ENCODE measurements around the gene MSRB3.
"Not testable (repeated sequence)": the region's sequence is repeated elsewhere in the genome, so short reads cannot be mapped to it uniquely, and the experiment has no call there.

The MSRB3 gene

GRCh38 chr12:65292241-65292640 is 13.8 kb downstream of the MSRB3 start:
- no peak for DNase-seq

DNA sequence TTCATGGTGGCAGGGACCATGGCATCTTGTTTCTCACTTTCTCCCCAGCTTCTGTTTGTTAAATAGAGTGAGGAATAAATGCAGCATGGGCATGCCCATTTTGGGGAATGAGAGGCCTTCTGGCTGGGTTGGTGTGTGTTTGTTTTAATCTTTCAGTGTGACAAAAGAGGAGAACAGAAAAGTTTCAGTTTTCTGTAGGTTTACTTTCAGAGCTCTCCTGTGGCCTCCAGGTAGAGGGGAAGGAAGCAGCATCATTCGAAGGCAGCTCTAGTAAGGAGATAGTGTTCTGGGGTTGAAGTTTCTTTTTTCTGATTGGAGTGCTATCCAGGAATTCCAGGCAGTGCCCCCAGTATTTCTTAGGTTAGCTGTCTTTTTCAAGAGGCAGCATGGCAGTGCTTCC is 15.3 kb downstream of the MSRB3 start:
- DNase-seq, result no peak

GRCh38 chr12:65294641-65295262 is 16.3 kb downstream of the MSRB3 start:
- DNase-seq, result no peak

DNA sequence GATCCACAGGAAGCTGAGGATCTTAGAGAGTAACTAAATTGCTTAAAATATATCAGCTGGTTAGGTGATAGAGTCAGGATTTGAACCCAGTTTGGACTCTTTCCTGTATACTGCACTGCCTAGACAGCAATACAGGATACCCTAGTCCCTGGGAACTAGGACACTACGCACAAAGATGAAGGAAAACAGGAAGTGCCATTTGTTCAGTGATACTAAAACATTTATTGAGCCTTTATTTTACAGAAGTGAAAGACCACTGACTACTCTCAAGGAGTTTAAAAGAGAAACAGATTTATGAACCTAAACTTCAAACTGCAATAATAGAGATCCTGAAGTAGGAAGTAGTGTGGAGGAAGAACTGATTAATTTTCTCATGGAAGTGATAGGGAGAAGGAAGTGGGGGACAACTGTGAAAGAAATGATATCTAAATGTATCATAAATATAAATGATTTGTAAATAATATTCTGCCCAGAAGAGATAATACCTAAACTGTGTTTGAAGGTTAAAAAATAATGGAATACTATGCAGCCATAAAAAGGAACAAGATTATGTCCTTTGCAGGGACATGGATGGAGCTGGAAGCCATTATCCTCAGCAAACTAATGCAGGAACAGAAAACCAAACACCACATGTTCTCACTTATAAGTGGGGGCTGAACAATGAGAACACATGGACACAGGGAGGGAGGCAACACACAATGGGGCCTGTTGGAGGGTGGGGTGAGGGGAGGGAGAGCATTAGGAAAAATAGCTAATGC is 18.2 kb downstream of the MSRB3 start:
- no peak for DNase-seq

DNA sequence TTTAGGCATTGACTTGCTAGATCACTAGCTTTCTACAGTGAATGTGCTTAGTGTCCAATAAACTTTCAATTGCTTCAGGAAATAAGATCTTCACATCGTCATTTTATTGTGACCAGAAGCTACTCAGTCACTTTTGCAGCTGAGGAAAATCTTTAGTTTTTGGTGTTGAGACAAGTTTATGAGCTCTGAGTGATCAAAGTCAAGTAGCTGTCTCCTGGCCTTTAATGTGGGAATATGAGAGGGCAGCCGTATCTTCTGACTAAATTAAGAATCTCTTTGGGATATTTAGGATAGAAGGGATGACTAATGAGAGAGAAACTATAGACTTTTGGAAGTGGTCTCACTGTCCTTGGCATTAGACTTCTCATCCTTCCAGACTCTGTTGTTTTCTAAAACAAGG is 21.6 kb downstream of the MSRB3 start:
- DNase-seq, result no peak

DNA sequence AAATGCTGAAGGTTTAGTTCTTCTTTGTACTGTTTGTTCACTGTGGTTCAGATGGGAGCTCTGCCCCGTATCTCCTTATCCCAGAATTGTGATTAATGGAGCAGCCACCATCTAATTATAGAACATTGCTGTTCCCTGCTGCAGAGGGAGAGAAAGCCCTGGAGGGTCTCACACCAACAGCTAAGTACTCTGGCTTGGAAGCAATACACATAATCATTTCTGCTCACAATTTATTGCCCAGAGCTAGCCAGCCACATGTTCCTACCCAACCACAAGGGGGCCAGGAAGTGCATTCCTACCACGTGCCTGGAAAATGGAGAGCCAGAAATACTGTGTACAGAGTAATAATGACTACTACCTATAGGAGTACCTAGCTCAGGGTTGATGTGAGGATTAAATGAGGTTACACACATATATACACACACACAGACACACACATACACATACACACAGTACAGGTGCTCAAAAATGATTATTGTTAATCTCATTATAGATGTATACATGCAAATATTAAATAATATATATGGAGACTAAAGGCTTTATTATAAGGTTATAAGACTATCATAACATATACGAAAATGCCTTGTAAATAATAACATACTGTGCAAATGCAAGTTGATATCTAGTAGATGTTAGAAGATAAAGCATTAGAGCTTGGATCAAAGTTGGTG is 22.3 kb downstream of the MSRB3 start:
- DNase-seq, result no peak

GRCh38 chr12:65302891-65303290 is 24.4 kb downstream of the MSRB3 start:
- DNase-seq, result no peak

GRCh38 chr12:65305346-65305950 is 27.0 kb downstream of the MSRB3 start:
- DNase-seq, result no peak

- DNase-seq, result peak; percentile 78
These were observed 28.1 kb downstream of the MSRB3 start for GRCh38 chr12:65306366-65307168.

- DNase-seq, result peak; percentile 19
These were observed 28.7 kb downstream of the MSRB3 start for GRCh38 chr12:65307169-65307501.

GRCh38 chr12:65308006-65308405 is 29.5 kb downstream of the MSRB3 start:
- DNase-seq, result peak; percentile 25

DNA sequence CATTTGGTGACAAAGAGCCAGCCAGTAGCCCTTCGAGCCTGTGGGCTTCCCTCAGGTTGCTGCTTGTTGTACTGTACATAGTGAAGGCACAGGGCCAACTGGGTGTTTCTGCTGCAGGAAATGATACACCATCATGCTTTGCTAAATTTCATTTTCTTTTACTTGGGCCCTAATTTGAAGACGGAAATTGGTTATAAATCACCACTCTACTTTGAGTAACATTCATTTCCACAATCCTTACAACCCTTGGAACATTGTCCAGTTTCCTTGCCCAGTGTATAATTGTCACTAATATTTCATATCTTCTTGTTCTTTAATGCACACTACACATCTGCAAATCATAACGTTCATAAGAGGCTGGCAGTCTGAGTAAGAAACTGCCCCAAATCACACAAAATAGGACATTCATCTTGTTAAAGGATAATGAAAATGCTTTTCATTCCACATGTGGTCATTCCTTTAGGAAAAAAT is 30.2 kb downstream of the MSRB3 start:
- DNase-seq, result peak; percentile 62

DNA sequence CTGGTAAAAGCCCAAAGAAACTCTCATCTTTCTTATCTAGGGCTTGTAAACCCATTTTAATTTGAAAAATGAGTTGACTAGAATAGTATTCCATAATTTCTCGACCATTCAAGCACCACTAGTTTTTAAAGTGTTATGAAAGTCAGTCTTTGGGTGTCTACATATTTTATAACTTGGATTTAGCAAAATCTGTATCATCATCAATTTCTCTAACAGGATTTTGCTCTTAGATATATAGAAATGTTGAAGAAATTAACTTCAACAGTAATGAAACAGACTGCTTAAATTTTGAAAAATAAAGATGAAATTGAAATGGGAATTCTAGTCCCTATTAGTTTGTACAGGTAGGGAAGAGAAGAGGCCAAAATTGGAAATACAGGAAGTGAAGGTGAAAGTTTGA is 32.8 kb downstream of the MSRB3 start:
- DNase-seq, result no peak

GRCh38 chr12:65313719-65314317 is 35.3 kb downstream of the MSRB3 start:
- peak; percentile 49 for DNase-seq

DNA sequence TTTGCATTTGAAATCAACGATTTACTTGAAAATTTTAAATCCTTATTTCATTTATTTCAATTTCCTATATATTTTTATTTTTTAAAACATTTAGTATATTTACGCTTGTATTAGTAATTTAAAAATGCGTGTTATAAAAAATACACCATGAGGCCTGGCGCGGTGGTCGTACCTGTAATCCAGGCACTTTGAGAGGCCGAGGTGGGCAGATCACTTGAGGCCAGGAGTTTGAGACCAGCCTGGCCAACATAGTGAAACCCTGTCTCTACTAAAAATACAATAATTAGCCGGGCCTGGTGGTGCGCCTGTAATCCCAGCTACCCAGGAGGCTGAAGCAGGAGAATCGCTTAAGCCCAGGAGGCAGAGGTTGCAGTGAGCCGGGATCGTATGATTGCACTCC is 36.8 kb downstream of the MSRB3 start:
- not testable (repeated sequence) for DNase-seq

DNA sequence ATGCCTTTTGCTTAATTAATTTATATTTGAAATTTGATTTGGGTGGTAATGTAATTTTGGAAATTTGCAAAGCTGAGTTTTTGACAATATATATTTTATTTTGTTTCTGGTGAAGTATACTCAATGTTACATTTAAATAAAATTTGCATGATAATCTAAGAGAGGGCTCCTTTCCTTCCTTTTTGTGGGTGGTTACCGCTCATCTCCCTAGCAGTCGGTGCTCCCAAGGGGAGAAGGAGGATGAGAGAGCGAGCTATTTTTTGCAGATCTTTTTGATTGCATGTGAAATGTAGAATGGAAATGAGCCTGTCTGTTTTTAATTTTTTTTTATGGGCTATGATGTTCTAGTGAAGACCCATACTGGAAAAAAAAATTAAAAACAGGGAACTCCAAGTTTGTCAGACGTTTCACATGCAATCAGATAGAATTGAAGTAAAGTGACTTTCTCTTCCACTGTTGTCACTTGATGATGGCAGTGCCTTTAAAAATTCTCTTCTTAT is 39.8 kb downstream of the MSRB3 start:
- peak; percentile 40 for DNase-seq

- peak; percentile 38 for DNase-seq
These were observed 41.3 kb downstream of the MSRB3 start for GRCh38 chr12:65319688-65320200.

DNA sequence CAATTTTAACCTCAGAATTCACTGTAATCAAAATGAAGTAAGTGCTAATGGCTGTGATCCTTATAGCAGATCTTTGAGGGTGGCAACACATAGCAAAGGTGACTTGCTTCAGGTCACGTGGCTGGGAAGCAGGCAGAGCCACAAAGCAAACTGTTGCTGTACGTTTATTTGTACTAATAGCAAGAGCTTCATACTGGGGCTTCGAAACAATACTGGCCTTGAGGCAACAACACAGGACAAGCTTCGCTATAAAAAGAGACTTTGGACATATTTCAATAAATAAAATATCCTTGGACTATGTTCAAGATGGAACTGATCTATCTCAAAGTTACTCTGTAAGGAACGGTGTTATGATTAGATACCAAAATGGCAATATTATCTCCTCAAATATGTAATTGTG is 44.6 kb downstream of the MSRB3 start:
- DNase-seq, result no peak

GRCh38 chr12:65324056-65324455 is 45.6 kb downstream of the MSRB3 start:
- no peak for DNase-seq

DNA sequence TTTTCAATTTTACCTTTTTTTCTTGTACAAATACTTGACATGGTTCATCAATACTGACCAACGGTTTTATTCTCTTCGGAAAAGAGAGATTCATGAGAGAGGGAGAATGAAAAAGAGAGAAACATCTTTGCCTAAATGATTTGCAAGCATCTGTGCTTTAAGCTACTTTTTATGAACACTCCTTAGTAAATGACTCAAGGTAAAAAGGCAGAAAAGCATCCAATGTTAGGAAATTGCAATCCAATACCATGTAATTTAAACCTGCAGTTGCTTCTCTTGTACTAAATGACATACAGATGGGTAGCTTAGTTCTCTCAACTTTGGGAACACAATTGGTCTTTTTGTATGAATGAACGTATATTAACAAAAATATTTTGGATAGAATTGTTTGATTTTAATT is 46.1 kb downstream of the MSRB3 start:
- DNase-seq, result no peak

- DNase-seq, result no peak
These were observed 46.7 kb downstream of the MSRB3 start for GRCh38 chr12:65325183-65325582.

GRCh38 chr12:65326616-65327015 is 48.1 kb downstream of the MSRB3 start:
- DNase-seq, result no peak
